IMR-90 (cell line): ENCODE results near the gene LYZ. TPM values are rescaled to one million over a fixed set of nuclear protein-coding genes. Genes with fewer than 3 reads are reported as not detected.

Experiments used
- ATAC-seq: fragments of 200-7000 bp; cut with Tn5 transposase; 2 replicates; pipeline ENCODE4 v1.9.1; 2020; ENCODE audit warnings: low read depth, mild to moderate bottlenecking, moderate library complexity
- BruUV-seq: library from RNA; stranded (reverse); fragments of 400-500 nt; replicated peaks from 2 replicates; lab custom pipeline; 2021; lab: Mats Ljungman, UMichigan
- CTCF ChIA-PET: fragments of 300-600 bp; formaldehyde crosslinking; extraction: SDS; loops from one replicate; lab custom pipeline; 2021; ENCODE audit warnings: antibody characterized with exemption; lab: Yijun Ruan, JAX
- POLR2A ChIA-PET: fragments of 300-600 bp; sonication (Branson Sonifier 250); formaldehyde crosslinking; loops from one replicate; lab custom pipeline; 2022; ENCODE audit warnings: antibody characterized with exemption; ENCODE audit not compliant: unreplicated experiment; lab: Charles Lee
- DNase-seq: peaks from one replicate; pipeline ENCODE4 v3.0.0; 2013
- H2AFZ ChIP-seq: replicated peaks from 2 replicates; pipeline ENCODE3; 2013; ENCODE audit warnings: low read length, mild to moderate bottlenecking; ENCODE audit not compliant: poor library complexity
- H2AK5ac ChIP-seq: 2 replicates; pipeline ENCODE4 v1.6.1; 2013; ENCODE audit warnings: low read depth, low read length, inconsistent platforms
- H2AK9ac ChIP-seq: replicated peaks from 2 replicates; pipeline ENCODE3; 2013; ENCODE audit warnings: mild to moderate bottlenecking, low read depth, low read length, moderate library complexity; ENCODE audit not compliant: poor library complexity
- H2BK120ac ChIP-seq: 2 replicates; pipeline ENCODE4 v1.6.1; 2013; ENCODE audit warnings: low read depth, low read length, inconsistent platforms
- H2BK15ac ChIP-seq: 3 replicates; pipeline ENCODE4 v1.6.1; 2013; ENCODE audit warnings: low read depth, low read length, inconsistent platforms
- H2BK20ac ChIP-seq: 2 replicates; pipeline ENCODE4 v1.6.1; 2013; ENCODE audit warnings: low read depth, mild to moderate bottlenecking, inconsistent platforms, low read length, moderate library complexity
- H2BK5ac ChIP-seq: 2 replicates; pipeline ENCODE4 v1.6.1; 2013; ENCODE audit warnings: mild to moderate bottlenecking, low read depth, low read length, inconsistent platforms; ENCODE audit not compliant: poor library complexity, severe bottlenecking
- H3K14ac ChIP-seq: replicated peaks from 2 replicates; pipeline ENCODE4 v1.6.1; 2013; ENCODE audit warnings: low read depth, low read length, inconsistent platforms
- H3K18ac ChIP-seq: 2 replicates; pipeline ENCODE4 v1.6.1; 2013; ENCODE audit warnings: low read depth, low read length, control low read depth
- H3K23ac ChIP-seq: 2 replicates; pipeline ENCODE4 v1.6.1; 2013; ENCODE audit warnings: low read depth, low read length, inconsistent platforms
- H3K27ac ChIP-seq: 2 replicates; pipeline ENCODE4 v1.5.1; 2013; ENCODE audit warnings: mild to moderate bottlenecking, control low read depth, low read length; ENCODE audit not compliant: insufficient read depth
- H3K27me3 ChIP-seq: 2 replicates; pipeline ENCODE4 v1.6.1; 2013; ENCODE audit warnings: low read length; ENCODE audit not compliant: control insufficient read depth, insufficient read depth
- H3K36me3 ChIP-seq: 2 replicates; pipeline ENCODE4 v1.6.1; 2013; ENCODE audit warnings: low read length, mixed read lengths; ENCODE audit not compliant: control insufficient read depth, insufficient read depth
- H3K4ac ChIP-seq: 2 replicates; pipeline ENCODE4 v1.6.1; 2013; ENCODE audit warnings: low read depth, low read length, inconsistent platforms
- H3K4me1 ChIP-seq: 2 replicates; pipeline ENCODE4 v1.6.1; 2013; ENCODE audit warnings: low read length, mixed read lengths; ENCODE audit not compliant: control insufficient read depth, insufficient read depth
- H3K4me2 ChIP-seq: 2 replicates; pipeline ENCODE4 v1.6.1; 2013; ENCODE audit warnings: low read depth, mild to moderate bottlenecking, control low read depth, low read length, moderate library complexity
- H3K4me3 ChIP-seq: 2 replicates; pipeline ENCODE4 v1.5.1; 2013; ENCODE audit warnings: low read depth, mild to moderate bottlenecking, control low read depth, low read length, moderate library complexity; ENCODE audit not compliant: insufficient read depth
- H3K56ac ChIP-seq: 2 replicates; pipeline ENCODE4 v1.6.1; 2013; ENCODE audit warnings: low read length, inconsistent platforms; ENCODE audit not compliant: insufficient read depth; ENCODE audit errors: extremely low read depth
- H3K79me1 ChIP-seq, 2 experiments: 2 replicates each; pipeline ENCODE4 v1.6.1; 2013; ENCODE audit warnings: low read length in 2 of 2, inconsistent platforms in 1 of 2, low read depth in 1 of 2
- H3K9ac ChIP-seq: 2 replicates; pipeline ENCODE4 v1.6.1; 2013; ENCODE audit warnings: low read depth, low read length, control low read depth
- H3K9me1 ChIP-seq: 2 replicates; pipeline ENCODE4 v1.6.1; 2013; ENCODE audit warnings: low read length, inconsistent platforms; ENCODE audit not compliant: insufficient read depth
- H3K9me3 ChIP-seq: 2 replicates; pipeline ENCODE4 v1.6.1; 2013; ENCODE audit warnings: low read length; ENCODE audit not compliant: control insufficient read depth, insufficient read depth
- H4K20me1 ChIP-seq: 2 replicates; pipeline ENCODE4 v1.6.1; 2013; ENCODE audit warnings: low read length, inconsistent platforms; ENCODE audit not compliant: insufficient read depth
- H4K5ac ChIP-seq: 2 replicates; pipeline ENCODE4 v1.6.1; 2013; ENCODE audit warnings: mild to moderate bottlenecking, low read depth, low read length, control low read depth
- H4K8ac ChIP-seq, 2 experiments: 2 replicates each; pipeline ENCODE4 v1.6.1; 2013; ENCODE audit warnings: low read depth in 2 of 2, low read length in 2 of 2, control low read depth in 1 of 2, inconsistent platforms in 1 of 2
- H4K91ac ChIP-seq: 2 replicates; pipeline ENCODE4 v1.6.1; 2013; ENCODE audit warnings: low read depth, low read length, inconsistent platforms; ENCODE audit not compliant: insufficient read depth
- BHLHE40 ChIP-seq: fragments of 150-350 bp; IDR thresholded peaks from 2 replicates; pipeline ENCODE4 v1.6.1; 2016; ENCODE audit warnings: mild to moderate bottlenecking, low read depth, low read length
- CEBPB ChIP-seq: IDR thresholded peaks from 2 replicates; pipeline ENCODE4 v1.6.1; 2012; ENCODE audit warnings: low read depth, low read length, improper control_type of control experiment
- MAZ ChIP-seq: IDR thresholded peaks from 2 replicates; pipeline ENCODE4 v1.6.1; 2012; ENCODE audit warnings: low read depth, mild to moderate bottlenecking, low read length, improper control_type of control experiment, moderate library complexity, borderline replicate concordance
- NFE2L2 ChIP-seq: fragments of 150-350 bp; IDR thresholded peaks from 2 replicates; pipeline ENCODE4 v1.6.1; 2016; ENCODE audit warnings: low read depth, mild to moderate bottlenecking, low read length
- POLR2A ChIP-seq: IDR thresholded peaks from 2 replicates; pipeline ENCODE4 v1.6.1; 2012; ENCODE audit warnings: mild to moderate bottlenecking, low read depth, low read length
- RCOR1 ChIP-seq: IDR thresholded peaks from 2 replicates; pipeline ENCODE4 v1.6.1; 2012; ENCODE audit warnings: mild to moderate bottlenecking, low read length, improper control_type of control experiment; ENCODE audit not compliant: insufficient replicate concordance
- RFX5 ChIP-seq: IDR thresholded peaks from 2 replicates; pipeline ENCODE4 v1.8.0; 2012; ENCODE audit warnings: low read depth, mild to moderate bottlenecking, low read length, moderate library complexity
- SMC3 ChIP-seq: fragments of 150-350 bp; IDR thresholded peaks from 2 replicates; pipeline ENCODE4 v1.6.1; 2016; ENCODE audit warnings: low read depth, mild to moderate bottlenecking, antibody characterized with exemption, low read length, moderate library complexity
- WGBS, 2 experiments: methylation state at CpG; one replicate each; pipeline versions ENCODE4 v1.1.5 to v1.1.7; 2013; ENCODE audit warnings: missing lambda C conversion rate in 2 of 2; ENCODE audit not compliant: insufficient read length in 1 of 2; ENCODE audit errors: extremely low coverage in 2 of 2; 5-methylcytosine and 5-hydroxymethylcytosine counted together
- dilution Hi-C: fragments of 300-500 bp; cut with HindIII; formaldehyde crosslinking; loops from one replicate; pipeline ENCODE4 v1.14.3; 2018; ENCODE audit warnings: low sequenced_read_pairs; ENCODE audit not compliant: unreplicated experiment
- in situ Hi-C: fragments of 300-500 bp; cut with MboI; formaldehyde crosslinking; loops from 3 replicates; pipeline ENCODE4 v1.14.3; 2019; ENCODE audit warnings: low sequenced_read_pairs, inconsistent platforms, mixed read lengths
- intact Hi-C: fragments of 100-400 bp; cut with micrococcal nuclease; formaldehyde crosslinking; loops from 2 replicates; pipeline ENCODE4 v1.10.0; 2022
- polyA plus RNA-seq, 3 experiments: library from polyadenylated mRNA; depleted of rRNA; stranded (reverse); fragments of >200 nt; gene quantifications; 2 replicates each; pipeline ENCODE4 v1.2.3, GENCODE V29; 2012; ENCODE audit warnings: low replicate concordance in 1 of 3
- total RNA-seq: library from RNA; depleted of rRNA; stranded (reverse); fragments of >200 nt; gene quantifications from 2 replicates; pipeline ENCODE4 v1.2.3, GENCODE V29; 2012
- TF ChIP-seq, protein P1 (sequence below): fragments of 150-350 bp; IDR thresholded peaks from 2 replicates; pipeline ENCODE4 v1.6.1; 2017; ENCODE audit warnings: mild to moderate bottlenecking, antibody characterized with exemption, low read length, low read depth
- TF ChIP-seq, protein P2 (sequence below): fragments of 150-350 bp; IDR thresholded peaks from 2 replicates; pipeline ENCODE4 v1.6.1; 2016; ENCODE audit warnings: low read depth, mild to moderate bottlenecking, low read length, moderate library complexity, borderline replicate concordance
- TF ChIP-seq, protein P3 (sequence below): conservative IDR thresholded peaks from 2 replicates; pipeline ENCODE4 v1.5.1; 2012; ENCODE audit warnings: mild to moderate bottlenecking, low read depth, low read length, improper control_type of control experiment

Gene LYZ
- total and polyA plus RNA-seq, 2 of the 4 experiments (the other 2 are of a cell fraction) = not detected

DNA sequence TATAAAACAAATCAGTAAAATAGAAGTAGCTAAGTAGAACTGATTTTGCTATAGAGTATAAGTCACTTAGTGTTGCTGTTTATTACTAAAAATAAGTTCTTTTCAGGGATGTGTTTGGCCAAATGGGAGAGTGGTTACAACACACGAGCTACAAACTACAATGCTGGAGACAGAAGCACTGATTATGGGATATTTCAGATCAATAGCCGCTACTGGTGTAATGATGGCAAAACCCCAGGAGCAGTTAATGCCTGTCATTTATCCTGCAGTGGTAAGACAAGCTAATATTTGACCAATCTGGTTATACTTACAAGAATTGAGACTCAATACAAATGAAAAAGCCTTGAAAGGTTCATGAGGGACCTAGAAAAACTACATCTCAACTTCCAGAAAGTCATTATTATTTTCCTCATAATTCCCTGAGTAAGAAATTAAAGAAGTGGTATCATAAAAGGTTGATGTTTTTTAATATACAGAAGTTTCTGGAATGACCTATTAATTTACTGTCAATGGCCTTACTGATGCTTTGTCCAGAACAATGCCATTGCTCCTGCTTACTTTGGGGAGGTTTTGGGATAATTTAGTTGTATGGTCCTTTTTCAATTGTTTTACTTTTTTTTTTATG, 1.9 kb downstream of the LYZ start:
- Histone ChIP-seq H3K9me3 (no peaks in the 10 kb centered on the region), H3K79me1 (no peaks in the 10 kb centered on the region), H3K14ac (no peak overlapping the region), H2AK9ac (no peak overlapping the region), H4K20me1 (no peaks in the 10 kb centered on the region), H3K4me1 (no peaks in the 10 kb centered on the region), H2BK20ac (no peak overlapping the region), H3K27ac (no peak overlapping the region), H2AFZ (no peak overlapping the region), H4K5ac (no peak overlapping the region), H2BK5ac (no peak overlapping the region), H3K4me2 (no peak overlapping the region), H3K4me3 (no peak overlapping the region), H3K56ac (no peak overlapping the region), H2BK15ac (no peak overlapping the region), H3K9me1 (no peaks in the 10 kb centered on the region), H3K9ac (no peak overlapping the region), H3K23ac (no peak overlapping the region), H4K91ac (no peak overlapping the region), H2AK5ac (no peak overlapping the region), H3K4ac (no peak overlapping the region), H4K8ac (no peak overlapping the region), H3K27me3 (0 out of 2 replicates have a peak, but pooled peaks cover 3% of the 10 kb centered on the region), H2BK120ac (no peak overlapping the region), H3K36me3 (no peaks in the 10 kb centered on the region), H3K18ac (no peak overlapping the region)
- intact Hi-C loops (loop anchor here (10.0 kb wide), 1 partner anchor 385 kb away; the partner anchor contains the start of gene RAB3IP), in situ Hi-C loops (no loop called here), dilution Hi-C loops (no loop called here)
- no peak for DNase-seq
- BruUV-seq = no TSS peak
- ChIA-PET POLR2A (no interaction called here), CTCF (no interaction called here)
- TF ChIP-seq CEBPB = no peak
- no peak for TF ChIP-seq MAZ
- TF ChIP-seq RFX5 = no peak
- TF ChIP-seq, protein P1, sequence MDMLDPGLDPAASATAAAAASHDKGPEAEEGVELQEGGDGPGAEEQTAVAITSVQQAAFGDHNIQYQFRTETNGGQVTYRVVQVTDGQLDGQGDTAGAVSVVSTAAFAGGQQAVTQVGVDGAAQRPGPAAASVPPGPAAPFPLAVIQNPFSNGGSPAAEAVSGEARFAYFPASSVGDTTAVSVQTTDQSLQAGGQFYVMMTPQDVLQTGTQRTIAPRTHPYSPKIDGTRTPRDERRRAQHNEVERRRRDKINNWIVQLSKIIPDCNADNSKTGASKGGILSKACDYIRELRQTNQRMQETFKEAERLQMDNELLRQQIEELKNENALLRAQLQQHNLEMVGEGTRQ = no peak
- no peak for TF ChIP-seq NFE2L2
- TF ChIP-seq BHLHE40 = no peak
- TF ChIP-seq, protein P2, sequence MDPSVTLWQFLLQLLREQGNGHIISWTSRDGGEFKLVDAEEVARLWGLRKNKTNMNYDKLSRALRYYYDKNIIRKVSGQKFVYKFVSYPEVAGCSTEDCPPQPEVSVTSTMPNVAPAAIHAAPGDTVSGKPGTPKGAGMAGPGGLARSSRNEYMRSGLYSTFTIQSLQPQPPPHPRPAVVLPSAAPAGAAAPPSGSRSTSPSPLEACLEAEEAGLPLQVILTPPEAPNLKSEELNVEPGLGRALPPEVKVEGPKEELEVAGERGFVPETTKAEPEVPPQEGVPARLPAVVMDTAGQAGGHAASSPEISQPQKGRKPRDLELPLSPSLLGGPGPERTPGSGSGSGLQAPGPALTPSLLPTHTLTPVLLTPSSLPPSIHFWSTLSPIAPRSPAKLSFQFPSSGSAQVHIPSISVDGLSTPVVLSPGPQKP = no peak
- no peak for TF ChIP-seq SMC3
- TF ChIP-seq POLR2A = no peak
- TF ChIP-seq, protein P3, sequence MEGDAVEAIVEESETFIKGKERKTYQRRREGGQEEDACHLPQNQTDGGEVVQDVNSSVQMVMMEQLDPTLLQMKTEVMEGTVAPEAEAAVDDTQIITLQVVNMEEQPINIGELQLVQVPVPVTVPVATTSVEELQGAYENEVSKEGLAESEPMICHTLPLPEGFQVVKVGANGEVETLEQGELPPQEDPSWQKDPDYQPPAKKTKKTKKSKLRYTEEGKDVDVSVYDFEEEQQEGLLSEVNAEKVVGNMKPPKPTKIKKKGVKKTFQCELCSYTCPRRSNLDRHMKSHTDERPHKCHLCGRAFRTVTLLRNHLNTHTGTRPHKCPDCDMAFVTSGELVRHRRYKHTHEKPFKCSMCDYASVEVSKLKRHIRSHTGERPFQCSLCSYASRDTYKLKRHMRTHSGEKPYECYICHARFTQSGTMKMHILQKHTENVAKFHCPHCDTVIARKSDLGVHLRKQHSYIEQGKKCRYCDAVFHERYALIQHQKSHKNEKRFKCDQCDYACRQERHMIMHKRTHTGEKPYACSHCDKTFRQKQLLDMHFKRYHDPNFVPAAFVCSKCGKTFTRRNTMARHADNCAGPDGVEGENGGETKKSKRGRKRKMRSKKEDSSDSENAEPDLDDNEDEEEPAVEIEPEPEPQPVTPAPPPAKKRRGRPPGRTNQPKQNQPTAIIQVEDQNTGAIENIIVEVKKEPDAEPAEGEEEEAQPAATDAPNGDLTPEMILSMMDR = no peak
- TF ChIP-seq RCOR1 = no peak
- ATAC-seq = no peak
- WGBS, 2 experiments = no CpG with 5 or more reads among the region's 2 CpGs
